Kidney epithelial cell (primary cell): Measurements from ENCODE around the gene QSOX2. TPM values are rescaled to one million over a fixed set of nuclear protein-coding genes. Genes with fewer than 3 reads are reported as not detected.

ENCODE experiments used
- DNase-seq: peaks from one replicate; pipeline ENCODE4 v3.0.0-alpha.2; 2010; ENCODE audit warnings: low read depth
- H3K27me3 ChIP-seq: 2 replicates; pipeline ENCODE4 v1.6.0; 2011; ENCODE audit warnings: low read length; ENCODE audit not compliant: control insufficient read depth, insufficient read depth
- H3K36me3 ChIP-seq: 2 replicates; pipeline ENCODE4 v1.5.1; 2011; ENCODE audit warnings: low read length; ENCODE audit not compliant: control insufficient read depth, insufficient read depth
- H3K4me3 ChIP-seq: 2 replicates; pipeline ENCODE4 v1.5.1; 2011; ENCODE audit warnings: low read depth, mild to moderate bottlenecking, control low read depth, low read length
- total RNA-seq: library from RNA; depleted of rRNA; stranded (reverse); fragments of >200 nt; gene quantifications from 2 replicates; pipeline ENCODE4 v1.2.3, GENCODE V29; 2015
- TF ChIP-seq, protein P1 (sequence below): IDR thresholded peaks from 2 replicates; pipeline ENCODE4 v1.5.1; 2011; ENCODE audit warnings: mild to moderate bottlenecking, moderate library complexity, low read length, control low read depth, inconsistent platforms; ENCODE audit not compliant: insufficient read depth, poor library complexity, severe bottlenecking

The QSOX2 gene
- total RNA-seq, 1 donor from 2014 or later: 17.3 TPM

DNA sequence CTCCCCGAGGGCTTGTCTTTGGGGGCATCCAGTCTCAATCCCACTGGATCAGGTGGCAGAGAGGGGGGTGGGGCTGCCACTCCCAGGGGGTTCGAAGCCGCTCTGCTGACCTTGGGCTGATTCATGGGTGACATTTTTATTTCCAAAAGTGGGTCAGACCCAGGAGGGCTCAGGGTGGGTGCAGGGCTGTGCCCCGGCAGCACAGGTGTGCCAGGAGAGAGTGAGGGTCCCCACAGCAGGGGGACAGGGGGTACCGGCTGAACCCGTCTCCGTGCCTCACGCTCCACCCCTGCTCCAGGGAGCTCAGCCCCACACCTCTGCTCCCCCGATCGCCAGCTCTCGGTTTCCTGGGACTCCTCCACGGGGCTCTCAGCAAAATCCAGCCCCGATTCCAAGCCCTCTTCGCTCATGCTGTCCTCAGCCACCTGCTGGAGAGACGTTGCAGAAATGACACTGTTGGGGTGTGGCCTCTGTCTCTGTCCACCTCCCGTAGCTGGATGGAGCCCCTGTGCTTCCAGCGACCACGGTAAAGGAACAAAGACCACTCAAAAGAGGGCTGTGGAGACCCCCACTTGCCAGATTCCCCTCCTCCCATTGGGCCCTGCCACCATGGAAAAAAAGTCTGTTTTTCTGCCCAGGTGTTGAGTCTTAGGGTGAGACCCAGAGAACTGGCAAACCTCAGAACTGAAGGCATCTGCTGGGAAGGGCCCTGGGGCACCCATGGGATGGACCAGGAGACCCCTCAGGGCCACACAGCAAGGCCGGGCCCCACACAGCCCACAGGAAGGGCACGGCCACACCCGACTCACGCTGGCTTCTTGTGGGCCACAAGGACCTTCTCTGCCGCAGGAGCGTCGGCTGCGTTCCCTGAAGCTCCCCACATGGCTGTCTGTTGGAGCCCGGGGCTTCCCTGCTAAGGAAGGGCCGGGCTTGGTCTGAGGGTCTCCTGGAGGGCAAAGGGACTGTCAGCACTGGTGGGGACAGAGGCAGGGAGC is 10.6 kb upstream of the QSOX2 start:
- DNase-seq: no peak
- H3K4me3 ChIP-seq: no peak overlapping the region
- peaks cover 17% of the 10 kb centered on the region for H3K27me3 ChIP-seq
- no peaks in the 10 kb centered on the region for H3K36me3 ChIP-seq
- TF ChIP-seq, protein P1, sequence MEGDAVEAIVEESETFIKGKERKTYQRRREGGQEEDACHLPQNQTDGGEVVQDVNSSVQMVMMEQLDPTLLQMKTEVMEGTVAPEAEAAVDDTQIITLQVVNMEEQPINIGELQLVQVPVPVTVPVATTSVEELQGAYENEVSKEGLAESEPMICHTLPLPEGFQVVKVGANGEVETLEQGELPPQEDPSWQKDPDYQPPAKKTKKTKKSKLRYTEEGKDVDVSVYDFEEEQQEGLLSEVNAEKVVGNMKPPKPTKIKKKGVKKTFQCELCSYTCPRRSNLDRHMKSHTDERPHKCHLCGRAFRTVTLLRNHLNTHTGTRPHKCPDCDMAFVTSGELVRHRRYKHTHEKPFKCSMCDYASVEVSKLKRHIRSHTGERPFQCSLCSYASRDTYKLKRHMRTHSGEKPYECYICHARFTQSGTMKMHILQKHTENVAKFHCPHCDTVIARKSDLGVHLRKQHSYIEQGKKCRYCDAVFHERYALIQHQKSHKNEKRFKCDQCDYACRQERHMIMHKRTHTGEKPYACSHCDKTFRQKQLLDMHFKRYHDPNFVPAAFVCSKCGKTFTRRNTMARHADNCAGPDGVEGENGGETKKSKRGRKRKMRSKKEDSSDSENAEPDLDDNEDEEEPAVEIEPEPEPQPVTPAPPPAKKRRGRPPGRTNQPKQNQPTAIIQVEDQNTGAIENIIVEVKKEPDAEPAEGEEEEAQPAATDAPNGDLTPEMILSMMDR: peak; percentile 4

DNA sequence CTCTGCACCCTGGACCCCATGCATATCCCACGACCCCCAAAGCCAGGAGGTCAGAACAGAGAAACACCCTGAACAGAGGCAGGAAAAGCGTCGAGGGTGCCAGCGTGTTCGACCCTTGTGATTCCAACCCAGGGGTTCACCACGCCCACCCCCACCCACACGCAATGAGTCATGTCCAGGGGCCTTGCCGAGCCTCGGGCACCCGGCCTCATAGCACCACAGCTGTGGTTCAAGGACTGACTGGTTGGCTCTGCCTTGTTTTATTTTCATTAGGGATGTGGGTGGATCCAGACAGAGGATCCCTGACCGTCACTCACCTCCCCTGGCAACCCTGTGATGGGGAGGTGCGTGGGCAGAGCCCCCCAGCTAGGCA is 9.5 kb upstream of the QSOX2 start:
- Histone ChIP-seq H3K4me3 (no peak overlapping the region), H3K27me3 (peaks cover 21% of the 10 kb centered on the region), H3K36me3 (no peaks in the 10 kb centered on the region)
- DNase-seq: no peak
- TF ChIP-seq, protein P1: no peak

DNA sequence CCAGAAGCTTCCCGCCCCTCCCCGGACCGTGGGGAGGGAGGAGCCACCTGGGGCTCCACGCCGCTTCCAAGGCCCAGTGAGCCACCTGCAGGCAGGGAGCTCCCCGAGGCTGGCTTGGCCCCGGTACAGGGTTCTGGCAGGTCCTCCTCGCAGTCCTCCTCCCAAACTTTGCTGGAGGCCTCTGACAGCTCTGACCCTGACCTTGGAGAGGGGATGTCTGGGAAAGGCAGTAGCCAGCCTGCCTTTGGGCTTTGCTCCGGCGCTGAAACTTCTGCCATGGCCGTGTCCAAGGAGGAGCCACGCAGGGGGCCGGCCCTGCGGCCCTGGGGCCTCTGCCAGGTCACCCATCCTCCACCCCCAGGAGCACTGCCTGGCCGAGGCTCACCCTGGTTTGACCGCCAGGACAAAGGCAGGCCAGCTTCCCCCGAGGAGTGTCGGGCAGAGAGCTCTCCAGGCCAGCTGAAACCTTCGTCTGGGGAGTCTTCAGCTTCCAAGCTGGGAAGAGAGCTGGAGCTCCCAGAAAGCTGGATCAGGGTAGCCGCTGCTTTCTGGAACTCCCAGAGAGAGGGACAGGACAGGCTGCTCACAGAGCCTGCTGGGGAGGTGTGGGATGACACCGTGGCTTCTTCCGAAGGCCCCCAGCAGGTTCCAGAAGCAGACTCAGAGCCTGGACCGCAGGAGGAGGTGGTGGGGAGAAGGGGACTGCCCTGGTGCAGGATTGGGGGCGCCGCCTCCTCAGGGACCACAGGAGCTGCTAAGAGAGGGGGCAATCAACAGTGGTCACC is 9.0 kb upstream of the QSOX2 start:
- Histone ChIP-seq H3K36me3 (no peaks in the 10 kb centered on the region), H3K4me3 (no peak overlapping the region), H3K27me3 (peaks cover 25% of the 10 kb centered on the region)
- TF ChIP-seq, protein P1: no peak
- no peak for DNase-seq

DNA sequence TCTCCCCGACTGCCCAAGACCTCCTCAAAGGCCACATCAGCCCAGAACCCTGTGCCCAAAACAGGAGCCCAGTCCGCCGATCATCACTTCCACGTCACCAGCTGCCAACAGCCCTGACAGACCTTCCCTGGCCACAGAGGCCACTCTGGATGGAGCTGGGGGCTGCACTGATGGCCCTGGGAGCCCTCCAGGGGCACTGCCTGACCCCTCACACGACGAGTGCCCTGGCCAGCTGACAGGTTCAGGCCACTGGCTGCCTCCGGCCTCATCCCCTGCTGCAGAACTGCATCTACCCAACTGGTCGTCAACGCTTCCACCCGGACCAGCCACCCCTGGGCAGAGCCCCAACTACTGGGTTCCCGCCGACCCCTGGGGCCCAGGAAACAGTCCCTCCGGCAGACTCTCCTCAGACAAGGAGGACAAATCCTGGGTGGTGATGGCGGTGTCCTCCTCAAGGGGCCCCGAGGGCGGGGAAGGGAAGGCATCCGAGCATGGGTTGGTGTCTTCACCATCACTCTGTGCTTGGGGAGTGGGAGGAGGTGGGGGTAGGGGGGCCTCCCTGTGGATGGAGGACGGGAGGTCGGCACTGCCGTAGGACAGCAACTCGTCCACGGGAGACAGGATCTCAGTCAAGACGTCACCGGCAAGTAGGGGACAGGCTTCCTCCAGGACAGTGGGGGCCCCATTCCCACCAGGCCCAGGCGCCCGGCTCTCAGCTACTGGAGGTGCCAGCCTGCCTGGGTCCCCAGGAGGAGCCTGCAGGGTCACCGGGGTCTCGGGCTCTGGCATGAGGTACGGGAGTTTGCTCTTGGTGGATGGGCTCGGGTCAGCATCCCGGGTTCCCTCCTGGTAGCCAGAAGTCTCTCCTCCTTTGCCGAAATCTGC is 7.9 kb upstream of the QSOX2 start:
- DNase-seq: no peak
- H3K4me3 ChIP-seq: no peak overlapping the region
- peaks cover 29% of the 10 kb centered on the region for H3K27me3 ChIP-seq
- no peaks in the 10 kb centered on the region for H3K36me3 ChIP-seq
- TF ChIP-seq, protein P1: no peak

DNA sequence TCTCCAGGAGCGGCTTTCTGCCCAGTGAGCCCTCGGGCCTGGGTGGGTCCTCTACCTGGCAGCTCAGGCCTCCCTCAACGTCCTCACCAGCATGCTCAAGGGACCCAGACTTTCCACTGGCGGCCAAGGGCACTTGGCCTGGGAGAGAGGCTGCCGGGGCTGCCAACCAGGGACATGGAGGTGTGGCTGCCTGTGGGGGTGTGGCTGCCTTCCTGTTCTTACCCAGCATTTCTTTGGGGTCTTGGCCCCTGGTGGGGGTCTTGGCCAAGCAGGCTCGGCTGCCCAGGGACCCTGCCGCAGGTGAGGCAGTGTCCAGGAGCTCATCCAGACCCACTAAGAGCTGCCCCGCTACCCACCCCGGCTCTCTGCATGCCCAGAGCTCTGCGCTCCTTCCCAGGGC is 7.2 kb upstream of the QSOX2 start:
- DNase-seq: no peak
- TF ChIP-seq, protein P1: no peak
- H3K27me3 ChIP-seq: peaks cover 25% of the 10 kb centered on the region
- no peaks in the 10 kb centered on the region for H3K36me3 ChIP-seq
- H3K4me3 ChIP-seq: no peak overlapping the region
